HFFc6 (cell line): Measurements from ENCODE around the gene BDKRB1. TPM values are rescaled to one million over a fixed set of nuclear protein-coding genes. Genes with fewer than 3 reads are reported as not detected.

Experiments used
- DNase-seq: peaks from one replicate; pipeline ENCODE4 v3.0.0-alpha.2; 2018
- H3K27ac Mint-ChIP-seq: 2 replicates; pipeline ENCODE4 v1.8.0; 2020; ENCODE audit warnings: mild to moderate bottlenecking, mixed read lengths
- H3K27me3 Mint-ChIP-seq: 2 replicates; pipeline ENCODE4 v1.8.0; 2021; ENCODE audit warnings: mild to moderate bottlenecking, moderate library complexity, mixed read lengths; ENCODE audit not compliant: insufficient read depth
- H3K36me3 Mint-ChIP-seq: 2 replicates; pipeline ENCODE4 v1.8.0; 2021; ENCODE audit warnings: low read depth, mixed read lengths
- H3K4me1 Mint-ChIP-seq: 2 replicates; pipeline ENCODE4 v1.8.0; 2020; ENCODE audit warnings: low read depth, mixed read lengths
- H3K4me3 Mint-ChIP-seq: 2 replicates; pipeline ENCODE4 v1.8.0; 2020; ENCODE audit warnings: mild to moderate bottlenecking, moderate library complexity, mixed read lengths
- H3K9me3 Mint-ChIP-seq: 2 replicates; pipeline ENCODE4 v1.8.0; 2020; ENCODE audit warnings: mild to moderate bottlenecking, mixed read lengths
- total RNA-seq, 6 experiments: library from RNA; stranded (reverse); fragmentation: NEBNext Ultra II Directional; extraction: Animal tissue kit (Norgen Biotek cat#: 25700); gene quantifications; 2 replicates in 1 of 6; 3 replicates in 5 of 6; pipeline ENCODE4 v1.2.3, GENCODE V29; 2021
- TF ChIP-seq, protein P1 (sequence below): fragments of 200-600 bp; sonication (generic); IDR thresholded peaks from 2 replicates; pipeline ENCODE4 v1.5.0; 2021; ENCODE audit warnings: antibody characterized with exemption, mild to moderate bottlenecking

BDKRB1 gene
- total RNA-seq, 6 experiments from 2014 or later, result 41.5 to 67.8 (median 59.2) TPM

DNA sequence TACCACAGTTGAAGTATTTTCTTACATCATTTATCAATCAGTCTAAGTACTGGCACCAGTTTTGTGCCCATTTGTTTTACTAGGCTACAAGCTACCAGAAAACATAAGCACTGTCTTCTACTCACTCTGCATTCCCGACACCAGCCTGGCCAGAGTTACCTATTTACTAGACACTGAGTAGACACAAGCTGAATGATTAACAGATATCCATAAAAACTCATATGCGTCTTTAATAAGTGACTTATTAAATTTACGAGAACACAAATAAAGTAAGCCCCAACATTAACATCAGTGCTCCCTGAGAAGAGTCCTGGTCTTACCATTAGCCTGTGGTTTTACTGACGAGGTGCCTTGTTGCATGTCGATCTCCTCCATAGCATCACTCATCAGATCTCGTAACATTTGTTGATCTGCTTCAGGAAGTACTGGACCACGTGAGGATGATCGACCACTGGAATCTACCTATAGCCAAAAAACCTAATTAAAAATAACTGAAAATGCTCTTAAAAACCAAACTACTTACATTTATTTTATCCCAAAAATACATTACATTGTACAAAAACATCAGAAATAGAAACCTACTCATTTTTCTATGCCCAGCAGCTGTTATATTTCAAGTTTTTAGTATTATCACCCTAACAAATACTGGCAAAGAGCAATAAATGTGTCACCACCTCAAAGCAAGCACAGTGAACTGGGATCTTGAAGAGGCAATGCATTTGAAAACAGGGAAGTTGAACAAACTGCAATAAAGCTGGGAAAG is 53.3 kb downstream of the BDKRB1 start:
- Mint-ChIP-seq H3K9me3 (no peaks in the 10 kb centered on the region), H3K27ac (no peak overlapping the region), H3K4me3 (no peak overlapping the region), H3K36me3 (peaks cover 4% of the 10 kb centered on the region; the same call in 1 of the 2 replicates), H3K27me3 (no peaks in the 10 kb centered on the region), H3K4me1 (no peaks in the 10 kb centered on the region)
- TF ChIP-seq, protein P1, sequence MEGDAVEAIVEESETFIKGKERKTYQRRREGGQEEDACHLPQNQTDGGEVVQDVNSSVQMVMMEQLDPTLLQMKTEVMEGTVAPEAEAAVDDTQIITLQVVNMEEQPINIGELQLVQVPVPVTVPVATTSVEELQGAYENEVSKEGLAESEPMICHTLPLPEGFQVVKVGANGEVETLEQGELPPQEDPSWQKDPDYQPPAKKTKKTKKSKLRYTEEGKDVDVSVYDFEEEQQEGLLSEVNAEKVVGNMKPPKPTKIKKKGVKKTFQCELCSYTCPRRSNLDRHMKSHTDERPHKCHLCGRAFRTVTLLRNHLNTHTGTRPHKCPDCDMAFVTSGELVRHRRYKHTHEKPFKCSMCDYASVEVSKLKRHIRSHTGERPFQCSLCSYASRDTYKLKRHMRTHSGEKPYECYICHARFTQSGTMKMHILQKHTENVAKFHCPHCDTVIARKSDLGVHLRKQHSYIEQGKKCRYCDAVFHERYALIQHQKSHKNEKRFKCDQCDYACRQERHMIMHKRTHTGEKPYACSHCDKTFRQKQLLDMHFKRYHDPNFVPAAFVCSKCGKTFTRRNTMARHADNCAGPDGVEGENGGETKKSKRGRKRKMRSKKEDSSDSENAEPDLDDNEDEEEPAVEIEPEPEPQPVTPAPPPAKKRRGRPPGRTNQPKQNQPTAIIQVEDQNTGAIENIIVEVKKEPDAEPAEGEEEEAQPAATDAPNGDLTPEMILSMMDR, result no peak
- DNase-seq, result no peak

DNA sequence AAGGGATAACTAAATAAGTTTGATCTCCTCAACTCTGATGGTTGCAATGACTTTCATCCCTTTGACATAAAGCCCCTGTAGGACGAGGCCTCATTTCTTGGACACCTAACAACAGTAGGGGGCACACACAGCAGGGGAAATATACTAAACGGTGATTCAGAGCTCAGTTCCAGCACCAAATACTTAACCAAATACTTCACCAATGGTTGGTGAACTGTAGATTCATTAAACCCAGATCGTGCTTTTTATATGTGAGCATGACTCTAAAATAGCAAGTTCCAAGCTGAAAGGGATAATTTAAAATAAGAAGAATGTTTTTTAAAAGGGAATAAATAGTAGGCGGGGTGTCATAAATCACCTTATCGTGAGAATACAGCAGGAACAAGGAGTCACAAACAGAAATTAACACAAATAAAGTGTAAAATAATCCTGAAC is 53.9 kb downstream of the BDKRB1 start:
- Mint-ChIP-seq H3K4me3 (no peak overlapping the region), H3K27me3 (no peaks in the 10 kb centered on the region), H3K4me1 (no peaks in the 10 kb centered on the region), H3K27ac (peak overlapping the region; percentile 11; the same call in 1 of the 2 replicates), H3K9me3 (no peaks in the 10 kb centered on the region), H3K36me3 (peaks cover 4% of the 10 kb centered on the region; the same call in 1 of the 2 replicates)
- DNase-seq, result no peak
- TF ChIP-seq, protein P1, result no peak

DNA sequence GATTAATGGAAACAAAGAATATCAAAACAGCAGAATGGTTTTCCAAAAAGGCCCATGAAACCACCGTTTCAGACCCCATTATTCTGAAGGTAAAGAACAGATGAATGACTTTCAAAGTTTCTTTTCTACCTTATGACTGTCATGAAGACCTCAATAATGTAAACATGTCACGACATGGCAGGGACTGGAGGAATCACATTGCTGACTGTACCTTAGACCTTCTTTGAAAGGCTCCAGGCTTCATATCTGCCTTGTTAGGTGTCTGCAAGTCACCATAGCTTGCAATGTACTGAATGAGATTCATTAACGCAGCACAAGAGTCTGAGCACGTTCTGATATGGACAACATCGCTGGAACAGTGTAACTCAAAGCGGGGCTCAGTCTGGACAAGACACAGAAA is 54.9 kb downstream of the BDKRB1 start:
- no peaks in the 10 kb centered on the region for H3K4me1 Mint-ChIP-seq
- no peaks in the 10 kb centered on the region for H3K27me3 Mint-ChIP-seq
- no peak for DNase-seq
- no peak overlapping the region for H3K27ac Mint-ChIP-seq
- H3K4me3 Mint-ChIP-seq, result no peak overlapping the region
- peaks cover 12% of the 10 kb centered on the region for H3K36me3 Mint-ChIP-seq
- no peaks in the 10 kb centered on the region for H3K9me3 Mint-ChIP-seq
- TF ChIP-seq, protein P1, result no peak

Other genes with a start within 250 kb of the BDKRB1 start
- 10 to 100 TPM; 21.5 to 33.1 (median 27.1) TPM for gene C14orf132, start 216.8 kb upstream of the BDKRB1 start, total RNA-seq
- gene BDKRB2, start 51.4 kb upstream of the BDKRB1 start, total RNA-seq, result 10 to 100 TPM in 1 of 6 experiments, 1 to 10 TPM in 5; 5.8 to 11.2 (median 9.1) TPM
- 10 to 100 TPM; 13.1 to 17.7 (median 15.9) TPM for gene ATG2B, start 107.1 kb downstream of the BDKRB1 start, total RNA-seq
- 10 to 100 TPM; 23.1 to 37.3 (median 27.2) TPM for gene GSKIP, start 107.3 kb downstream of the BDKRB1 start, total RNA-seq
- not detected for gene AK7, start 135.9 kb downstream of the BDKRB1 start, total RNA-seq
- gene PAPOLA, start 246.2 kb downstream of the BDKRB1 start, total RNA-seq, result 100 to 1,000 TPM; 115 to 148 (median 130) TPM